Measurements from ENCODE around the gene ZNF592. TPM values are rescaled to one million over a fixed set of nuclear protein-coding genes. Genes with fewer than 3 reads are reported as not detected.
A peak's percentile ranks its signal among the peaks of the same experiment; 100 is the strongest.

Gene ZNF592
- total and polyA plus RNA-seq, 2 of the 13 experiments (the other 11 are each of a cell fraction or from before 2014, with no cell fraction given): 8.2 to 9.8 TPM

DNA sequence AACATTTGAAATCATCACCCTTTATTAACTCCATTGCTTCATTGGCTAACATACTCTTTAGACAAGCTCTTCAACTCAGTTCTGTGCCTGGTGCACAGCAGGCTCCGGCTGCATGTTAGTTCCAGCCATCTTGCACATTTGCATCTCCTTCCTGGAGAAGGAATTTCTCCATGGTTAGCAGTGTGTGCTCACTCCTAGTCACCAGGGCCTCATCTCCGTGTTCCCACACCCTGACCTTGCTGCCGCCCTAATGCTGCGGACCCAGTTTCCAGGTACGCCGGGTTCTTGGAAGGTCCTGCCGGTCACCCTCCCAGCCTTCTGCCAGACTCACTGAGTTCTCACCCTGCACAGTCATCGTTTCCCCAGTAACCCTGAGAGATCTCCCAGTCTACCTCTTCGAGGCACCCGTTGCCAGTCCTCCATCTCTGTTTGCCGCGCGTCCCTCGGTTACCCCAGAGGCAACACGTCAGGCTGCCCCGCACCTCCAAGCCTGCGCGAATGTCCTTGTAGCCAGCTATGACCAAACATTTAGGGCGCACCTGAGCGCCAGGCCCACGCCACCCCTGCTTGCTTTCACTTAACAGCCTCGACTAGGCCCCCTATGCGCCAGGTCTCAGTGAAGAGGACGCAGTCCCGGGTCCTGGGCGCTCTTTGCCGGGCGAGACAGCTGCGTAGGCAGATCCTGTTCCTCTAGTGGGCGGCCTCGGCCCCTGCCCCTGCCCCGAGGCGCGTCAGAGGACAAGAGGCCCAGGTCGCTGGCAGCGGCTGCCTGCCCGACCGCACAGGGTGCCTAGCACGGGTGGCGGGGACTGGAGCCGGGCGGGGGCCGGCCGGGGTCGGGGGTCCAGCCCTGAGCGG, 747 bp upstream of the ZNF592 start (continued):
- TF ChIP-seq, protein P1, sequence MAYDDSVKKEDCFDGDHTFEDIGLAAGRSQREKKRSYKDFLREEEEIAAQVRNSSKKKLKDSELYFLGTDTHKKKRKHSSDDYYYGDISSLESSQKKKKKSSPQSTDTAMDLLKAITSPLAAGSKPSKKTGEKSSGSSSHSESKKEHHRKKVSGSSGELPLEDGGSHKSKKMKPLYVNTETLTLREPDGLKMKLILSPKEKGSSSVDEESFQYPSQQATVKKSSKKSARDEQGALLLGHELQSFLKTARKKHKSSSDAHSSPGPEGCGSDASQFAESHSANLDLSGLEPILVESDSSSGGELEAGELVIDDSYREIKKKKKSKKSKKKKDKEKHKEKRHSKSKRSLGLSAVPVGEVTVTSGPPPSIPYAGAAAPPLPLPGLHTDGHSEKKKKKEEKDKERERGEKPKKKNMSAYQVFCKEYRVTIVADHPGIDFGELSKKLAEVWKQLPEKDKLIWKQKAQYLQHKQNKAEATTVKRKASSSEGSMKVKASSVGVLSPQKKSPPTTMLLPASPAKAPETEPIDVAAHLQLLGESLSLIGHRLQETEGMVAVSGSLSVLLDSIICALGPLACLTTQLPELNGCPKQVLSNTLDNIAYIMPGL (CRISPR knock-in tag; IDR thresholded peaks at IDR 0.05; ENCODE audit: borderline replicate concordance in 1 of 2, low read depth in 1 of 2): peak; percentile 51 to 82; a peak in 3 of 4 replicates
- TF ChIP-seq ZNF10 (CRISPR knock-in tag; IDR thresholded peaks at IDR 0.05; ENCODE audit: borderline replicate concordance, low read depth) (0 out of 2 replicates have a peak, but pooled peaks have one; percentile 32), ZFY (CRISPR knock-in tag; IDR thresholded peaks at IDR 0.05) (peak; percentile 91), CAMTA2 (CRISPR knock-in tag; IDR thresholded peaks at IDR 0.05; ENCODE audit: borderline replicate concordance) (peak; percentile 78; the same call in 1 of the 2 replicates), ZFAT (CRISPR knock-in tag; conservative IDR thresholded peaks at IDR 0.05) (no peak), WIZ (CRISPR knock-in tag; IDR thresholded peaks at IDR 0.05) (no peak), ZBTB7B (CRISPR knock-in tag; IDR thresholded peaks at IDR 0.05) (peak; percentile 75; the same call in 1 of the 2 replicates), JUNB (CRISPR knock-in tag; IDR thresholded peaks at IDR 0.05; ENCODE audit: borderline replicate concordance) (no peak), KDM6A (CRISPR knock-in tag; IDR thresholded peaks at IDR 0.05; ENCODE audit: low read depth) (no peak), ZMYM2 (CRISPR knock-in tag; IDR thresholded peaks at IDR 0.05) (no peak), ZNF282 (IDR thresholded peaks at IDR 0.05; ENCODE audit: partially characterized antibody) (no peak), ZNF24 (IDR thresholded peaks at IDR 0.05) (no peak), IRF2 (CRISPR knock-in tag; IDR thresholded peaks at IDR 0.05) (0 out of 2 replicates have a peak, but pooled peaks have one; percentile 25), ZBTB38 (CRISPR knock-in tag; IDR thresholded peaks at IDR 0.05) (0 out of 2 replicates have a peak, but pooled peaks have one; percentile 12), MEIS2 (CRISPR knock-in tag; IDR thresholded peaks at IDR 0.05) (no peak), NFIC (IDR thresholded peaks at IDR 0.05; ENCODE audit: low read length) (no peak), FOXO1 (CRISPR knock-in tag; IDR thresholded peaks at IDR 0.05) (no peak; the same call in 1 of the 2 replicates), ZNF484 (CRISPR knock-in tag; IDR thresholded peaks at IDR 0.05; ENCODE audit: borderline replicate concordance, low read depth) (no peak), ELF4 (CRISPR knock-in tag; IDR thresholded peaks at IDR 0.05; ENCODE audit: borderline replicate concordance) (no peak), CCAR2 (optimal IDR thresholded peaks at IDR 0.05; ENCODE audit: low read depth, low read length) (no peak), BCL6 (CRISPR knock-in tag; IDR thresholded peaks at IDR 0.05) (0 out of 2 replicates have a peak, but pooled peaks have one; percentile 10), THYN1 (CRISPR knock-in tag; IDR thresholded peaks at IDR 0.05; ENCODE audit: borderline replicate concordance, low read depth) (no peak), ZNF383 (CRISPR knock-in tag; IDR thresholded peaks at IDR 0.05; ENCODE audit: borderline replicate concordance) (no peak)
- TF ChIP-seq, protein P2, sequence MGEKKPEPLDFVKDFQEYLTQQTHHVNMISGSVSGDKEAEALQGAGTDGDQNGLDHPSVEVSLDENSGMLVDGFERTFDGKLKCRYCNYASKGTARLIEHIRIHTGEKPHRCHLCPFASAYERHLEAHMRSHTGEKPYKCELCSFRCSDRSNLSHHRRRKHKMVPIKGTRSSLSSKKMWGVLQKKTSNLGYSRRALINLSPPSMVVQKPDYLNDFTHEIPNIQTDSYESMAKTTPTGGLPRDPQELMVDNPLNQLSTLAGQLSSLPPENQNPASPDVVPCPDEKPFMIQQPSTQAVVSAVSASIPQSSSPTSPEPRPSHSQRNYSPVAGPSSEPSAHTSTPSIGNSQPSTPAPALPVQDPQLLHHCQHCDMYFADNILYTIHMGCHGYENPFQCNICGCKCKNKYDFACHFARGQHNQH (CRISPR knock-in tag; IDR thresholded peaks at IDR 0.05): 0 out of 2 replicates have a peak, but pooled peaks have one; percentile 40
- TF ChIP-seq, protein P3, sequence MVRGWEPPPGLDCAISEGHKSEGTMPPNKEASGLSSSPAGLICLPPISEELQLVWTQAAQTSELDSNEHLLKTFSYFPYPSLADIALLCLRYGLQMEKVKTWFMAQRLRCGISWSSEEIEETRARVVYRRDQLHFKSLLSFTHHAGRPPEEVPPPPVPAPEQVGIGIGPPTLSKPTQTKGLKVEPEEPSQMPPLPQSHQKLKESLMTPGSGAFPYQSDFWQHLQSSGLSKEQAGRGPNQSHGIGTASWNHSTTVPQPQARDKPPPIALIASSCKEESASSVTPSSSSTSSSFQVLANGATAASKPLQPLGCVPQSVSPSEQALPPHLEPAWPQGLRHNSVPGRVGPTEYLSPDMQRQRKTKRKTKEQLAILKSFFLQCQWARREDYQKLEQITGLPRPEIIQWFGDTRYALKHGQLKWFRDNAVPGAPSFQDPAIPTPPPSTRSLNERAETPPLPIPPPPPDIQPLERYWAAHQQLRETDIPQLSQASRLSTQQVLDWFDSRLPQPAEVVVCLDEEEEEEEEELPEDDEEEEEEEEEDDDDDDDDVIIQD (CRISPR knock-in tag; IDR thresholded peaks at IDR 0.05; ENCODE audit: low read depth): no peak
